NT2/D1 (cell line): ENCODE results near the gene LTB4R2.

Source experiments
- DNase-seq: peaks from one replicate; pipeline ENCODE4 v3.0.0-alpha.2; 2011; ENCODE audit warnings: low read depth, low spot score
- H3K27me3 ChIP-seq: 2 replicates; pipeline ENCODE4 v1.6.0; 2011; ENCODE audit warnings: mild to moderate bottlenecking; ENCODE audit not compliant: insufficient read length, insufficient read depth
- H3K36me3 ChIP-seq: 2 replicates; pipeline ENCODE4 v1.6.1; 2011; ENCODE audit warnings: mild to moderate bottlenecking, low read length, mixed read lengths; ENCODE audit not compliant: insufficient read depth, insufficient read length
- H3K4me1 ChIP-seq: 2 replicates; pipeline ENCODE4 v1.5.1; 2011; ENCODE audit not compliant: insufficient read depth, insufficient read length
- H3K4me3 ChIP-seq: 2 replicates; pipeline ENCODE4 v1.5.1; 2011; ENCODE audit warnings: low read depth; ENCODE audit not compliant: insufficient read length
- H3K9ac ChIP-seq: 2 replicates; pipeline ENCODE4 v1.6.0; 2011; ENCODE audit warnings: low read depth; ENCODE audit not compliant: insufficient read length
- H3K9me3 ChIP-seq: 2 replicates; pipeline ENCODE4 v1.5.1; 2011; ENCODE audit warnings: mild to moderate bottlenecking, low read length; ENCODE audit not compliant: insufficient read depth
- SUZ12 ChIP-seq: IDR thresholded peaks from 2 replicates; pipeline ENCODE4 v1.6.1; 2011; ENCODE audit not compliant: insufficient read length, insufficient read depth; ENCODE audit errors: extremely low read depth
- YY1 ChIP-seq: IDR thresholded peaks from 2 replicates; pipeline ENCODE4 v1.6.1; 2011; ENCODE audit not compliant: insufficient read length, insufficient read depth
- ZNF274 ChIP-seq: IDR thresholded peaks from 2 replicates; pipeline ENCODE4 v1.6.1; 2011; ENCODE audit warnings: mild to moderate bottlenecking, low read depth, low read length

Gene LTB4R2

GRCh38 chr14:24309538-24310264 is at the start of gene LTB4R2:
Gene LTB4R2, plus strand, starts transcription at chr14:24310140. Its CDS starts 525 bp downstream, at chr14:24310665.
- Histone ChIP-seq H3K4me3 (no peak within 1 kb of the TSS), H3K36me3 (peaks cover 79% of the 10 kb centered on the region), H3K4me1 (peaks cover 4% of the 10 kb centered on the region), H3K9me3 (no peaks in the 10 kb centered on the region), H3K27me3 (no peaks in the 10 kb centered on the region), H3K9ac (no peak within 1 kb of the TSS)
- TF ChIP-seq SUZ12 (no peak), ZNF274 (no peak), YY1 (no peak)
- DNase-seq: no peak

GRCh38 chr14:24260780-24261157 is 49.2 kb upstream of the LTB4R2 start:
- peaks cover 11% of the 10 kb centered on the region for H3K4me1 ChIP-seq
- TF ChIP-seq SUZ12 (no peak), YY1 (no peak), ZNF274 (no peak)

GRCh38 chr14:24261256-24261968 is 48.5 kb upstream of the LTB4R2 start:
- Histone ChIP-seq H3K4me1 (peaks cover 11% of the 10 kb centered on the region), H3K27me3 (no peaks in the 10 kb centered on the region), H3K9ac (no peak overlapping the region), H3K9me3 (no peaks in the 10 kb centered on the region), H3K36me3 (peaks cover 23% of the 10 kb centered on the region), H3K4me3 (no peak overlapping the region)
- DNase-seq: no peak
- TF ChIP-seq SUZ12 (no peak), ZNF274 (no peak), YY1 (no peak)

More at GRCh38 chr14:24260780-24261157, 49.2 kb upstream of the LTB4R2 start:
- Histone ChIP-seq H3K27me3 (no peaks in the 10 kb centered on the region), H3K4me3 (no peak overlapping the region), H3K9ac (no peak overlapping the region), H3K36me3 (peaks cover 20% of the 10 kb centered on the region), H3K9me3 (no peaks in the 10 kb centered on the region)
- DNase-seq: no peak

GRCh38 chr14:24261969-24262327 is 48.0 kb upstream of the LTB4R2 start:
- no peak for DNase-seq
- peaks cover 11% of the 10 kb centered on the region for H3K4me1 ChIP-seq
- H3K36me3 ChIP-seq: peaks cover 28% of the 10 kb centered on the region
- H3K27me3 ChIP-seq: no peaks in the 10 kb centered on the region
- no peak for TF ChIP-seq SUZ12
- TF ChIP-seq YY1: no peak
- TF ChIP-seq ZNF274: no peak
- no peak overlapping the region for H3K4me3 ChIP-seq
- H3K9me3 ChIP-seq: no peaks in the 10 kb centered on the region
- H3K9ac ChIP-seq: no peak overlapping the region

GRCh38 chr14:24262821-24263733 is 46.9 kb upstream of the LTB4R2 start, which contains the start of gene TGM1:
Gene TGM1, minus strand, starts transcription at chr14:24263177. Its CDS starts 825 bp downstream, at chr14:24262352.
- Histone ChIP-seq H3K9ac (no peak within 1 kb of the TSS), H3K27me3 (no peaks in the 10 kb centered on the region), H3K4me3 (no peak within 1 kb of the TSS), H3K4me1 (peaks cover 11% of the 10 kb centered on the region), H3K9me3 (no peaks in the 10 kb centered on the region), H3K36me3 (peaks cover 33% of the 10 kb centered on the region)
- no peak for TF ChIP-seq ZNF274
- no peak for TF ChIP-seq YY1
- TF ChIP-seq SUZ12: no peak
- no peak for DNase-seq

- Histone ChIP-seq H3K9me3 (no peaks in the 10 kb centered on the region), H3K27me3 (no peaks in the 10 kb centered on the region), H3K4me1 (peaks cover 9% of the 10 kb centered on the region), H3K9ac (no peak overlapping the region), H3K4me3 (no peak overlapping the region), H3K36me3 (peaks cover 34% of the 10 kb centered on the region)
- no peak for DNase-seq
- TF ChIP-seq ZNF274: no peak
- no peak for TF ChIP-seq YY1
- TF ChIP-seq SUZ12: no peak
These were observed 46.1 kb upstream of the LTB4R2 start for GRCh38 chr14:24263848-24264247.
